Measurements from ENCODE around the gene RAB14. TPM values are rescaled to one million over a fixed set of nuclear protein-coding genes. Genes with fewer than 3 reads are reported as not detected.
A peak's percentile ranks its signal among the peaks of the same experiment; 100 is the strongest.

RAB14 gene
- total and polyA plus RNA-seq, 2 experiments from 2014 or later = 22.8 to 31.0 TPM

DNA sequence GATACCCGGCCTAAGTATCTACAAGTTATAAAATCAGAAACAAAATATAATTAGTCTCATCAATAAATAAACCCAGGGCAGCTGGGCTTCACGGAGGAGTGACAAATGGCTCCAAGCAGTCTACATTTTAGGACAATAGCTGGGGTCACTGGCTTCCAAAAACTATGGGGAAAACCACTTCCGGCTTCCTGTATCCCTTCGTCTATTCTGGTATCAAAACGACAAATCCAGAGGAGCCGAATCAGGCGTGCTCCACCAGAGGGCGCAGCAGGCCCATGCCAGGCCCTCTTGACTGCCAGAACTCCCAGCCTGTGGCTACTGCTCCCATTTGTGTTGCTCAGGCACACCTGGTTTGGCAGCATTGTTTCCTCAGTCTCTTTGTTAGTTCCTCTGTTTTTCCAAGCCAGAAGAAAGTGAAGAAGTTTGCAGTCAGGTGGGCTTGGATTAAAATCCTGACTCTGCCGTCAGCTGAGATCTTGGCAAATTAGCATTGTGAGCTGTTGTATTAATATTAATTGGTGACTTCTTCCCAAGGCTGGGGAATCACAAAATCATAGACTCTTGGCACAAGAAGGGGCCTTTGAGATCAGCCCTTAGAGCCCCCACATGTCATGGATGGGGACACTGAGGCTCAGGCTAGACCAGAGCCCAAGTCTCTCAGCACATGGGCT lies 11.6 kb upstream of the RAB14 start:
- no peak overlapping the region for H2AFZ ChIP-seq
- H3K36me3 Mint-ChIP-seq (ENCODE audit: low read depth) = peaks cover 3% of the 10 kb centered on the region; the same call in 2 of the 3 replicates
- H3K4me1 ChIP-seq (ENCODE audit: insufficient read depth) = 0 out of 2 replicates have a peak, but pooled peaks cover 8% of the 10 kb centered on the region
- no peak overlapping the region for H3K27ac Mint-ChIP-seq
- peak; percentile 95 for DNase-seq (ENCODE audit: low spot score)
- H3K4me3 ChIP-seq = no peak overlapping the region
- no peak overlapping the region for H3K4me3 Mint-ChIP-seq
- no peaks in the 10 kb centered on the region for H3K27me3 ChIP-seq (ENCODE audit: insufficient read depth)
- H3K4me1 Mint-ChIP-seq = peaks cover 9% of the 10 kb centered on the region
- no peaks in the 10 kb centered on the region for H3K36me3 ChIP-seq (ENCODE audit: insufficient read depth)
- no peak overlapping the region for H3K27ac ChIP-seq (ENCODE audit: low read depth)
- TF ChIP-seq, protein P1, sequence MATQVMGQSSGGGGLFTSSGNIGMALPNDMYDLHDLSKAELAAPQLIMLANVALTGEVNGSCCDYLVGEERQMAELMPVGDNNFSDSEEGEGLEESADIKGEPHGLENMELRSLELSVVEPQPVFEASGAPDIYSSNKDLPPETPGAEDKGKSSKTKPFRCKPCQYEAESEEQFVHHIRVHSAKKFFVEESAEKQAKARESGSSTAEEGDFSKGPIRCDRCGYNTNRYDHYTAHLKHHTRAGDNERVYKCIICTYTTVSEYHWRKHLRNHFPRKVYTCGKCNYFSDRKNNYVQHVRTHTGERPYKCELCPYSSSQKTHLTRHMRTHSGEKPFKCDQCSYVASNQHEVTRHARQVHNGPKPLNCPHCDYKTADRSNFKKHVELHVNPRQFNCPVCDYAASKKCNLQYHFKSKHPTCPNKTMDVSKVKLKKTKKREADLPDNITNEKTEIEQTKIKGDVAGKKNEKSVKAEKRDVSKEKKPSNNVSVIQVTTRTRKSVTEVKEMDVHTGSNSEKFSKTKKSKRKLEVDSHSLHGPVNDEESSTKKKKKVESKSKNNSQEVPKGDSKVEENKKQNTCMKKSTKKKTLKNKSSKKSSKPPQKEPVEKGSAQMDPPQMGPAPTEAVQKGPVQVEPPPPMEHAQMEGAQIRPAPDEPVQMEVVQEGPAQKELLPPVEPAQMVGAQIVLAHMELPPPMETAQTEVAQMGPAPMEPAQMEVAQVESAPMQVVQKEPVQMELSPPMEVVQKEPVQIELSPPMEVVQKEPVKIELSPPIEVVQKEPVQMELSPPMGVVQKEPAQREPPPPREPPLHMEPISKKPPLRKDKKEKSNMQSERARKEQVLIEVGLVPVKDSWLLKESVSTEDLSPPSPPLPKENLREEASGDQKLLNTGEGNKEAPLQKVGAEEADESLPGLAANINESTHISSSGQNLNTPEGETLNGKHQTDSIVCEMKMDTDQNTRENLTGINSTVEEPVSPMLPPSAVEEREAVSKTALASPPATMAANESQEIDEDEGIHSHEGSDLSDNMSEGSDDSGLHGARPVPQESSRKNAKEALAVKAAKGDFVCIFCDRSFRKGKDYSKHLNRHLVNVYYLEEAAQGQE (IDR thresholded peaks at IDR 0.05; ENCODE audit: unreplicated experiment) = no peak
- TF ChIP-seq CTCF (conservative IDR thresholded peaks at IDR 0.05; ENCODE audit: low read depth in 2 of 2) = peak; percentile 98 to 99
- no peaks in the 10 kb centered on the region for H3K9me2 ChIP-seq (ENCODE audit: insufficient read depth)
- peak; percentile 99 for ATAC-seq
- peaks cover 1% of the 10 kb centered on the region for H3K27me3 Mint-ChIP-seq (ENCODE audit: insufficient read depth, low read depth, poor library complexity)
- H3K9me3 Mint-ChIP-seq = no peaks in the 10 kb centered on the region
- H3K79me2 ChIP-seq (replicated peaks; ENCODE audit: insufficient read depth) = no peaks in the 10 kb centered on the region
- H3F3A ChIP-seq (replicated peaks; ENCODE audit: low read depth) = no peaks in the 10 kb centered on the region
- no peak overlapping the region for H3K4me2 ChIP-seq
- H4K20me1 ChIP-seq (replicated peaks; ENCODE audit: insufficient read depth) = no peaks in the 10 kb centered on the region

- Mint-ChIP-seq H3K27ac (no peak overlapping the region), H3K36me3 (ENCODE audit: low read depth) (no peaks in the 10 kb centered on the region), H3K9me3 (no peaks in the 10 kb centered on the region), H3K4me1 (peaks cover 24% of the 10 kb centered on the region), H3K4me3 (no peak overlapping the region), H3K27me3 (ENCODE audit: insufficient read depth, low read depth, poor library complexity) (no peaks in the 10 kb centered on the region)
- Histone ChIP-seq H3K27me3 (ENCODE audit: insufficient read depth) (no peaks in the 10 kb centered on the region), H3K4me3 (no peak overlapping the region), H2AFZ (no peak overlapping the region), H4K20me1 (replicated peaks; ENCODE audit: insufficient read depth) (no peaks in the 10 kb centered on the region), H3F3A (replicated peaks; ENCODE audit: low read depth) (no peaks in the 10 kb centered on the region), H3K4me1 (ENCODE audit: insufficient read depth) (peaks cover 17% of the 10 kb centered on the region), H3K4me2 (no peak overlapping the region), H3K36me3 (ENCODE audit: insufficient read depth) (no peaks in the 10 kb centered on the region), H3K27ac (ENCODE audit: low read depth) (no peak overlapping the region), H3K9me2 (ENCODE audit: insufficient read depth) (no peaks in the 10 kb centered on the region), H3K79me2 (replicated peaks; ENCODE audit: insufficient read depth) (no peaks in the 10 kb centered on the region)
- TF ChIP-seq JUNB (IDR thresholded peaks at IDR 0.05; ENCODE audit: unreplicated experiment) = no peak
- TF ChIP-seq EZH2phosphoT487 (IDR thresholded peaks at IDR 0.05; ENCODE audit: unreplicated experiment) = no peak
- TF ChIP-seq CREB1 (CRISPR knock-in tag; IDR thresholded peaks at IDR 0.05; ENCODE audit: low read depth) = no peak
- no peak for DNase-seq (ENCODE audit: low spot score)
- ATAC-seq = no peak
Measured at GRCh38 chr9:121210536-121210935, 8.9 kb upstream of the RAB14 start.
